ENCODE measurements around the gene INHA. TPM values are rescaled to one million over a fixed set of nuclear protein-coding genes. Genes with fewer than 3 reads are reported as not detected.

INHA gene
- total RNA-seq, 1 donor from 2014 or later = 0.52 TPM

- H3K27ac ChIP-seq (ENCODE audit: low read depth, low read length) = no peak overlapping the region
- DNase-seq (ENCODE audit: low read depth) (no peak), FAIRE-seq (no peak)
- H3K9me3 ChIP-seq (ENCODE audit: insufficient read depth, low read depth, low read length) = no peaks in the 10 kb centered on the region
- H3K79me2 ChIP-seq (ENCODE audit: insufficient read depth, low read length) = peaks cover 5% of the 10 kb centered on the region
- H3K36me3 ChIP-seq (ENCODE audit: insufficient read depth, low read length) = no peaks in the 10 kb centered on the region
- H4K20me1 ChIP-seq (ENCODE audit: insufficient read depth, low read length) = peaks cover 7% of the 10 kb centered on the region
- Mint-ChIP-seq H3K27me3 (ENCODE audit: low read depth, unreplicated experiment) (peaks cover 27% of the 10 kb centered on the region), H3K9me3 (ENCODE audit: unreplicated experiment) (no peaks in the 10 kb centered on the region), H3K4me3 (ENCODE audit: unreplicated experiment) (no peak overlapping the region), H3K27ac (ENCODE audit: unreplicated experiment) (no peak overlapping the region), H3K36me3 (ENCODE audit: low read depth, unreplicated experiment) (peaks cover 17% of the 10 kb centered on the region), H3K4me1 (ENCODE audit: low read depth, unreplicated experiment) (peaks cover 7% of the 10 kb centered on the region)
- no peak overlapping the region for H3K9ac ChIP-seq (ENCODE audit: low read length)
- H3K27me3 ChIP-seq (ENCODE audit: insufficient read depth, low read length) = no peaks in the 10 kb centered on the region
- no peak overlapping the region for H3K4me2 ChIP-seq (ENCODE audit: low read length)
- H3K4me3 ChIP-seq (ENCODE audit: insufficient read depth, low read depth, low read length) = no peak overlapping the region
- H3K4me1 ChIP-seq (ENCODE audit: insufficient read depth, low read length) = peaks cover 14% of the 10 kb centered on the region
- TF ChIP-seq EZH2 (IDR thresholded peaks at IDR 0.05; ENCODE audit: insufficient read depth, low read length) (no peak), CTCF (IDR thresholded peaks at IDR 0.05; ENCODE audit: insufficient read depth, low read depth, low read length) (no peak)
- no peak overlapping the region for H2AFZ ChIP-seq (ENCODE audit: low read depth, low read length)
These were observed 24.5 kb upstream of the INHA start for GRCh38 chr2:219547621-219548020.

GRCh38 chr2:219548990-219549389 is 23.1 kb upstream of the INHA start:
- Histone ChIP-seq H3K4me1 (ENCODE audit: insufficient read depth, low read length) (peaks cover 20% of the 10 kb centered on the region), H3K4me2 (ENCODE audit: low read length) (no peak overlapping the region), H3K9me3 (ENCODE audit: insufficient read depth, low read depth, low read length) (no peaks in the 10 kb centered on the region), H3K4me3 (ENCODE audit: insufficient read depth, low read depth, low read length) (no peak overlapping the region), H2AFZ (ENCODE audit: low read depth, low read length) (no peak overlapping the region), H4K20me1 (ENCODE audit: insufficient read depth, low read length) (peaks cover 5% of the 10 kb centered on the region), H3K27ac (ENCODE audit: low read depth, low read length) (no peak overlapping the region), H3K9ac (ENCODE audit: low read length) (no peak overlapping the region), H3K79me2 (ENCODE audit: insufficient read depth, low read length) (no peaks in the 10 kb centered on the region), H3K27me3 (ENCODE audit: insufficient read depth, low read length) (no peaks in the 10 kb centered on the region), H3K36me3 (ENCODE audit: insufficient read depth, low read length) (no peaks in the 10 kb centered on the region)
- peaks cover 33% of the 10 kb centered on the region for H3K27me3 Mint-ChIP-seq (ENCODE audit: low read depth, unreplicated experiment)
- peak overlapping the region; percentile 54 for H3K27ac Mint-ChIP-seq (ENCODE audit: unreplicated experiment)
- DNase-seq (ENCODE audit: low read depth) (no peak), FAIRE-seq (no peak)
- no peak overlapping the region for H3K4me3 Mint-ChIP-seq (ENCODE audit: unreplicated experiment)
- peaks cover 17% of the 10 kb centered on the region for H3K36me3 Mint-ChIP-seq (ENCODE audit: low read depth, unreplicated experiment)
- H3K4me1 Mint-ChIP-seq (ENCODE audit: low read depth, unreplicated experiment) = peaks cover 7% of the 10 kb centered on the region
- no peak for TF ChIP-seq EZH2 (IDR thresholded peaks at IDR 0.05; ENCODE audit: insufficient read depth, low read length)
- no peaks in the 10 kb centered on the region for H3K9me3 Mint-ChIP-seq (ENCODE audit: unreplicated experiment)

GRCh38 chr2:219549619-219550018 is 22.5 kb upstream of the INHA start:
- Histone ChIP-seq H3K4me3 (ENCODE audit: insufficient read depth, low read depth, low read length) (no peak overlapping the region), H3K4me1 (ENCODE audit: insufficient read depth, low read length) (peaks cover 14% of the 10 kb centered on the region), H3K9me3 (ENCODE audit: insufficient read depth, low read depth, low read length) (no peaks in the 10 kb centered on the region), H3K4me2 (ENCODE audit: low read length) (no peak overlapping the region), H3K27ac (ENCODE audit: low read depth, low read length) (no peak overlapping the region), H4K20me1 (ENCODE audit: insufficient read depth, low read length) (peaks cover 5% of the 10 kb centered on the region), H3K79me2 (ENCODE audit: insufficient read depth, low read length) (no peaks in the 10 kb centered on the region), H3K27me3 (ENCODE audit: insufficient read depth, low read length) (no peaks in the 10 kb centered on the region), H3K36me3 (ENCODE audit: insufficient read depth, low read length) (no peaks in the 10 kb centered on the region), H3K9ac (ENCODE audit: low read length) (no peak overlapping the region), H2AFZ (ENCODE audit: low read depth, low read length) (no peak overlapping the region)
- H3K9me3 Mint-ChIP-seq (ENCODE audit: unreplicated experiment) = no peaks in the 10 kb centered on the region
- peaks cover 5% of the 10 kb centered on the region for H3K4me1 Mint-ChIP-seq (ENCODE audit: low read depth, unreplicated experiment)
- no peak overlapping the region for H3K4me3 Mint-ChIP-seq (ENCODE audit: unreplicated experiment)
- H3K36me3 Mint-ChIP-seq (ENCODE audit: low read depth, unreplicated experiment) = peaks cover 17% of the 10 kb centered on the region
- TF ChIP-seq EZH2 (IDR thresholded peaks at IDR 0.05; ENCODE audit: insufficient read depth, low read length) = no peak
- no peak for TF ChIP-seq CTCF (IDR thresholded peaks at IDR 0.05; ENCODE audit: insufficient read depth, low read depth, low read length)
- DNase-seq (ENCODE audit: low read depth) (no peak), FAIRE-seq (no peak)
- no peak overlapping the region for H3K27ac Mint-ChIP-seq (ENCODE audit: unreplicated experiment)
- H3K27me3 Mint-ChIP-seq (ENCODE audit: low read depth, unreplicated experiment) = peaks cover 33% of the 10 kb centered on the region

All from astrocyte (in vitro differentiated cells and primary cell).